DND-41 (cell line): ENCODE results near the gene ZNF248.

ENCODE experiments used
- CTCF ChIP-seq: IDR thresholded peaks from 2 replicates; pipeline ENCODE4 v1.5.1; 2012; ENCODE audit warnings: borderline replicate concordance, low read length, moderate library complexity, mild to moderate bottlenecking; ENCODE audit not compliant: poor library complexity, severe bottlenecking; ENCODE audit errors: extremely low read depth
- EZH2 ChIP-seq: IDR thresholded peaks from 3 replicates; pipeline ENCODE4 v1.6.1; 2012; ENCODE audit warnings: borderline replicate concordance, low read depth, mild to moderate bottlenecking, moderate library complexity, low read length, inconsistent platforms; ENCODE audit not compliant: severe bottlenecking

- TF ChIP-seq CTCF (no peak), EZH2 (no peak)
These were observed 118.2 kb downstream of the ZNF248 start for GRCh38 chr10:37739181-37739580.
